Endothelial cell of umbilical vein (primary cell): ENCODE results near the gene TOM1L1. TPM values are rescaled to one million over a fixed set of nuclear protein-coding genes. Genes with fewer than 3 reads are reported as not detected.

Source experiments
- BruUV-seq: library from RNA; stranded (reverse); fragments of 400-500 nt; replicated peaks from 2 replicates; lab custom pipeline; 2021; lab: Mats Ljungman, UMichigan
- CTCF ChIA-PET: fragments of 300-600, 350-600 bp; sonication (Branson Sonifier 250); formaldehyde crosslinking; loops from one replicate; lab custom pipeline; 2021; ENCODE audit warnings: antibody characterized with exemption, inconsistent platforms; lab: Charles Lee
- POLR2A ChIA-PET: fragments of 300-600, 350-600 bp; sonication (Branson Sonifier 250); formaldehyde crosslinking; loops from one replicate; lab custom pipeline; 2021; ENCODE audit warnings: antibody characterized with exemption, inconsistent platforms; lab: Charles Lee
- DNase-seq: peaks from one replicate; pipeline ENCODE4 v3.0.0-alpha.2; 2011; ENCODE audit warnings: low read depth, low spot score
- FAIRE-seq: peaks from 2 replicates; lab custom pipeline; 2011; peaks lifted over from hg19 to GRCh38; lab: Jason Lieb, UNC
- H2AFZ ChIP-seq: 2 replicates; pipeline ENCODE4 v1.6.0; 2012; ENCODE audit warnings: low read depth, low read length, control low read depth, inconsistent platforms
- H3K27ac ChIP-seq: 2 replicates; pipeline ENCODE4 v1.5.1; 2011; ENCODE audit warnings: low read depth, mild to moderate bottlenecking, control low read depth, low read length, moderate library complexity; ENCODE audit not compliant: insufficient read depth
- H3K27me3 ChIP-seq, 2 experiments: 2 replicates each; pipeline versions ENCODE4 v1.6.0 to v1.6.1; 2011; ENCODE audit warnings: low read length in 2 of 2, mixed read lengths in 1 of 2; ENCODE audit not compliant: control insufficient read depth in 2 of 2, insufficient read depth in 2 of 2
- H3K36me3 ChIP-seq, 2 experiments: 2 replicates in 1 of 2; 3 replicates in 1 of 2; pipeline ENCODE4 v1.5.1; 2011; ENCODE audit warnings: low read length in 2 of 2, mild to moderate bottlenecking in 1 of 2, moderate library complexity in 1 of 2; ENCODE audit not compliant: control insufficient read depth in 2 of 2, insufficient read depth in 2 of 2; ENCODE audit errors: extremely low read depth in 1 of 2
- H3K4me1 ChIP-seq: 3 replicates; pipeline ENCODE4 v1.5.1; 2011; ENCODE audit warnings: mild to moderate bottlenecking, low read length; ENCODE audit not compliant: control insufficient read depth, insufficient read depth; ENCODE audit errors: extremely low read depth
- H3K4me2 ChIP-seq: 2 replicates; pipeline ENCODE4 v1.6.1; 2011; ENCODE audit warnings: low read length, control low read depth, mixed read lengths; ENCODE audit not compliant: insufficient read depth
- H3K4me3 ChIP-seq, 3 experiments: fragments of 200-600 bp in 1 of 3; sonication (generic), shearing (Covaris generic) in 1 of 3; replicated peaks in 1 of 3; 2 replicates each; pipeline ENCODE4 v1.5.1; 2011 to 2016; ENCODE audit warnings: control low read depth in 3 of 3, low read length in 3 of 3, mild to moderate bottlenecking in 2 of 3, inconsistent platforms in 1 of 3, low read depth in 1 of 3, moderate library complexity in 1 of 3; ENCODE audit not compliant: insufficient read depth in 1 of 3
- H3K79me2 ChIP-seq: 2 replicates; pipeline ENCODE4 v1.6.0; 2012; ENCODE audit warnings: low read length, inconsistent platforms; ENCODE audit not compliant: control insufficient read depth, insufficient read depth
- H3K9ac ChIP-seq: replicated peaks from 2 replicates; pipeline ENCODE3; 2011; ENCODE audit warnings: low read length, control low read depth; ENCODE audit not compliant: insufficient read depth; ENCODE audit errors: extremely low read depth
- H3K9me1 ChIP-seq: replicated peaks from 3 replicates; pipeline ENCODE4 v1.6.0; 2011; ENCODE audit warnings: mild to moderate bottlenecking, low read length; ENCODE audit not compliant: control insufficient read depth, insufficient read depth; ENCODE audit errors: extremely low read depth
- H3K9me3 ChIP-seq: replicated peaks from 2 replicates; pipeline ENCODE4 v1.5.1; 2012; ENCODE audit warnings: low read length, inconsistent platforms; ENCODE audit not compliant: control insufficient read depth, insufficient read depth
- H4K20me1 ChIP-seq: replicated peaks from 2 replicates; pipeline ENCODE3; 2011; ENCODE audit warnings: mild to moderate bottlenecking, low read length; ENCODE audit not compliant: control insufficient read depth, insufficient read depth; ENCODE audit errors: extremely low read depth
- CTCF ChIP-seq, 2 donors: IDR thresholded peaks; 1 replicate in 1 of 2; 2 replicates in 1 of 2; pipeline ENCODE4 v1.5.1; 2011; ENCODE audit warnings: low read length in 2 of 2, mild to moderate bottlenecking in 2 of 2, moderate library complexity in 2 of 2, control low read depth in 1 of 2, inconsistent platforms in 1 of 2, low read depth in 1 of 2; ENCODE audit not compliant: insufficient read depth in 1 of 2; ENCODE audit errors: extremely low read depth in 1 of 2
- EZH2 ChIP-seq: IDR thresholded peaks from 2 replicates; pipeline ENCODE4 v1.6.1; 2012; ENCODE audit warnings: borderline replicate concordance, low read depth, mild to moderate bottlenecking, moderate library complexity, low read length, inconsistent platforms; ENCODE audit not compliant: severe bottlenecking
- FOS ChIP-seq: IDR thresholded peaks from 2 replicates; pipeline ENCODE4 v1.6.1; 2011; ENCODE audit warnings: mild to moderate bottlenecking, low read length, moderate library complexity, borderline replicate concordance; ENCODE audit not compliant: insufficient read depth
- GATA2 ChIP-seq: IDR thresholded peaks from 2 replicates; pipeline ENCODE4 v1.7.0; 2011; ENCODE audit warnings: low read depth, mild to moderate bottlenecking, moderate library complexity, mixed read lengths, low read length; ENCODE audit not compliant: insufficient read length, insufficient read depth
- JUN ChIP-seq: IDR thresholded peaks from 2 replicates; pipeline ENCODE4 v1.6.1; 2011; ENCODE audit warnings: borderline replicate concordance, low read depth; ENCODE audit not compliant: insufficient read length, insufficient read depth
- MAX ChIP-seq: IDR thresholded peaks from 2 replicates; pipeline ENCODE4 v1.6.1; 2011; ENCODE audit not compliant: insufficient read depth, insufficient read length
- MYC ChIP-seq: IDR thresholded peaks from one replicate; pipeline ENCODE4 v1.6.1; 2011; ENCODE audit warnings: mild to moderate bottlenecking, low read depth, low read length
- POLR2A ChIP-seq: IDR thresholded peaks from 2 replicates; pipeline ENCODE4 v1.6.1; 2012; ENCODE audit warnings: low read depth, mild to moderate bottlenecking, control low read depth, low read length
- POLR2AphosphoS5 ChIP-seq: IDR thresholded peaks from 2 replicates; pipeline ENCODE4 v1.6.1; 2012; ENCODE audit warnings: low read depth, mild to moderate bottlenecking, control low read depth, low read length, moderate library complexity; ENCODE audit not compliant: insufficient read depth
- dilution Hi-C: fragments of 300-500 bp; cut with MboI; formaldehyde crosslinking; loops from one replicate; pipeline ENCODE4 v1.15.0; 2019; ENCODE audit warnings: low sequenced_read_pairs; ENCODE audit not compliant: extremely low pct_ligation_motif_present
- intact Hi-C: fragments of 100-400 bp; cut with micrococcal nuclease; formaldehyde crosslinking; loops from one replicate; pipeline ENCODE4 v1.10.0; 2022
- polyA plus RNA-seq, 4 experiments: library from polyadenylated mRNA; depleted of rRNA in 3 of 4; stranded (reverse) in 3 of 4; unstranded in 1 of 4; fragments of >200 nt; gene quantifications; 2 replicates each; pipeline versions ENCODE4 v1.2.1 to v1.2.3, GENCODE V29; 2011 to 2012; ENCODE audit warnings: missing spikeins in 1 of 4
- total RNA-seq: library from RNA; stranded (reverse); gene quantifications from 2 replicates; pipeline ENCODE4 v1.2.3, GENCODE V29; 2021

Gene TOM1L1
- total and polyA plus RNA-seq, 2 donors (not counting 3 experiments of a cell fraction or from before 2014, with no cell fraction given) = 0.44 to 0.60 TPM

DNA sequence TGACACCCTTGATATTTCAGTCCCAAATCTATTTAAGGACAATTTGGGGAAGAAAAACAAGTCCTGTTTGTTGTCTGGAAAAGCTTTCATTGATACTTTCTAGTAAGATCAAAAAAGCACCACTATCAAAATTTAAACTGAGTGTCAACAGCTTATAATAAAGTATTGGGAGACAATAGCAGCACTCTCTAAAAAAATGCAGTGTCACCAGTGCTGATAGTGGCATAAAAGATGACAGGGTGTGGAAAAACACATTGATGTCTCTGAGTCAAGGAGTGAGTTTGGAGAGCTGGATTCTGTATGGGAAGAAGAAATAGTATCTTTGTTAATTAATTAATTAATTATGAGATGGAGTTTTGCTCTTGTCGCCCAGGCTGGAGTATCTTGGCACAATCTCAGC lies 8.3 kb upstream of the TOM1L1 start:
- Histone ChIP-seq H3K36me3 (no peaks in the 10 kb centered on the region), H3K9ac (no peak overlapping the region), H3K4me1 (no peaks in the 10 kb centered on the region), H3K4me2 (no peak overlapping the region), H3K4me3 (no peak overlapping the region), H3K9me1 (no peaks in the 10 kb centered on the region), H2AFZ (no peak overlapping the region), H3K27me3 (no peaks in the 10 kb centered on the region), H4K20me1 (no peaks in the 10 kb centered on the region), H3K27ac (no peak overlapping the region), H3K9me3 (no peaks in the 10 kb centered on the region), H3K79me2 (no peaks in the 10 kb centered on the region)
- dilution Hi-C loops (no loop called here), intact Hi-C loops (no loop called here)
- DNase-seq (no peak), FAIRE-seq (no peak)
- BruUV-seq = no TSS peak
- no peak for TF ChIP-seq FOS
- ChIA-PET CTCF (no interaction called here), POLR2A (no interaction called here)

DNA sequence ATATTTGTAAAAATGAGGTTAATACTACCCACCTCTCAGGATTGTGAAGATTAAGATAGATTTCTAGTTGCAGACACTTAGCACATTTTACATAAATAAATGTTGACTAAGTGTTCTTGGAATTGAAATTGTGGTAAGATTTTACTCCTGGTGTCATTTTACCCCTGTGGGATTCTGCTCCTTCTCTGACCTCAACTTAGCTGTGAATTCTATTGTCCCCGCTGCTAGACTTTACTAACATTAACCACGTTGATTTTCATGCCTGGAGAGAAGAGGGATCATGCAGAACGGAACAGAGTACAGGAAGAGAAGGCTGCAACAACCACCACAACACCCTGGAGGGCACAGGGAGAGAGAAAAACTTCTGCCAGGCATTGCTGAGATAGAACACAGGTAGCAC lies 2.1 kb upstream of the TOM1L1 start:
- Histone ChIP-seq H3K27me3 (peaks cover 7 to 13% of the 10 kb centered on the region in 2 experiments), H2AFZ (no peak overlapping the region), H3K9me3 (no peaks in the 10 kb centered on the region), H3K27ac (no peak overlapping the region), H3K79me2 (no peaks in the 10 kb centered on the region), H3K4me3 (no peak overlapping the region), H3K9me1 (no peaks in the 10 kb centered on the region), H3K9ac (no peak overlapping the region), H3K4me1 (peaks cover 3% of the 10 kb centered on the region), H3K4me2 (no peak overlapping the region), H3K36me3 (no peaks in the 10 kb centered on the region), H4K20me1 (no peaks in the 10 kb centered on the region)
- ChIA-PET POLR2A (no interaction called here), CTCF (no interaction called here)
- BruUV-seq = no TSS peak
- dilution Hi-C loops (no loop called here), intact Hi-C loops (no loop called here)
- TF ChIP-seq MYC (no peak), CTCF (IDR thresholded peaks at IDR 0.05; ENCODE audit: extremely low read depth in 1 of 2, insufficient read depth in 1 of 2, low read depth in 1 of 2, low read length in 2 of 2) (no peak), GATA2 (no peak), FOS (no peak), MAX (no peak), EZH2 (no peak), POLR2A (no peak), JUN (no peak), POLR2AphosphoS5 (no peak)
- no peak for DNase-seq
- FAIRE-seq = no peak
